T-helper 22 cell (primary cell): Measurements from ENCODE around the gene OTOGL.
"Not testable (repeated sequence)": the region's sequence is repeated elsewhere in the genome, so short reads cannot be mapped to it uniquely, and the experiment has no call there.

Experiments
- DNase-seq: peaks from one replicate; pipeline ENCODE4 v3.0.0-alpha.2; 2020; ENCODE audit warnings: low read depth

The OTOGL gene

GRCh38 chr12:80188576-80188975 lies 89.2 kb downstream of the OTOGL start:
- DNase-seq, result no peak

GRCh38 chr12:80189241-80189640 lies 89.9 kb downstream of the OTOGL start:
- no peak for DNase-seq

GRCh38 chr12:80190001-80190400 lies 90.7 kb downstream of the OTOGL start:
- no peak for DNase-seq

DNA sequence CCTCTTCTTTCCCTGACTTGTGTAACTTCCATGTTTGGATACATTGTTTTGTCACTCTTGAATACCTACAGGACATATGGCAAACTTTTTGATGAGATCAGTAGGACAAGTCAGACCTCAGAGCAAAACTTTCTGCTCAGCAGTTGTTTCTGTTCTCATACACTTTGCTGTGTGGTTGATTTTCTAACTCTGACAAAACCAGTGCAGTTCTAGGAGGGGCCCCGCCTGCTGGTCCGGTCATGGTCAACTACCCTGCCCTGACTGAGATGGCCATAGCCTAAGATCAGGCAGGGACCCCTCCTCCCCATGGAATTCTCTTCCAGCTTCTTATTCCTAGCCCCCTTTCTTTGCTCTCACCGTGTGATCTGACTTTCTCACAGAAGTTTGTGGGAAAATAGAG lies 92.8 kb downstream of the OTOGL start:
- DNase-seq, result no peak

DNA sequence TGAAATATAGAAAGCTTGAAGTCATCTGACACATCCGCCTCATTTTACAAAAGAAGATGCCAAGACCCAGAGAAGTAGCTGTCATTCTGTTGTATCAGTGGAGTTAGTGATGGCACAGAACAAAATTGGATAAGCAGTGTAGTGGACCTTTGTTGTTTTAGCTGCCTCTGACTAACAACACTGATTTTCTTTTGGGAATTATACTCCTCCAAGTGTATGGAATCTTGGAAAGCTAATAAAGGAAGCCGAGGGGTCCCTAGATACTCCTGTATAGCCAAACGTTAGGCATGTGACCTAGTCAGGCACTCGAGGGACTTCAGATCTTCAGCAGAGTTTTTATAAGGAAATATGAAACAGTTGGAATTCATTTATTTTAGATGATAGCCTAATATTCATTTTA lies 94.5 kb downstream of the OTOGL start:
- no peak for DNase-seq

- DNase-seq, result no peak
These were observed 95.9 kb downstream of the OTOGL start for GRCh38 chr12:80195074-80195726.

DNA sequence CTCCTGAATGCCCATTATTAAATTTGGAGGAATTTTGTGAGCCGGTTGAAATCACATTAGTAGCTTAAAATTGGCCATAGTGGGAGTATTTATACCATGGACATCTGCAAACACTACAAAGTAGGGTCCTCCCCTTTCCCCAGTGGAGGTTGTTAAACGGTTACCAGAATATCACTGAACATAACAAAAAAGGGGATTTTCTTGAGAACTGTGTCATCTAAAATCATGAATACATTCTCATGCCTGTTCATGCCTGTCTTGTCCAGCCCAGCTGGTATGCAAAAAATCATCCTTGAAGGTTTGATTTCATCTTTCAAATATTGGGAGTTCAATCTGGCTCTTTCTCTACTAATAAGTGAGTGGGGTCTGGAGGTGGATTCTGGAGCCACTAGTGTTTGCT lies 96.4 kb downstream of the OTOGL start:
- no peak for DNase-seq

DNA sequence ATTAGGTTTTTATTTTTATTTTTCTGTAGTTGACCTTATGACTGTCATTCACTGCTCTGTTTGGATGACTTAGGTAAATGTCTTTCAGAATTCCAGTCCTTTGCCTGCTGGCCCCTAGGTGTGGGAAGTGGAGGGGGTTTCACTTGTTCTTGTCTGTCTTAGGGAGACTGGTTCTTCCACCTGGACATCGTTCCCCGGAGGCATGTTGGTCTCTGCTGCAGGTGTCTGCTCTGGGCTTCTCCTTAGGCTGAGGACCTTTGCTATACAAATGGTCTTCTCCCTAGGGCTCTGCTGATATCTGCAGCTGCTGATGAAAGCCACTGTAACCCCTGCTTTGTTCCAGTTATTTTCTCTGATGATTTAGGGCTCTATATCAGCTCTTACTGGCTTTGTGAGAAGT lies 97.1 kb downstream of the OTOGL start:
- DNase-seq, result no peak

DNA sequence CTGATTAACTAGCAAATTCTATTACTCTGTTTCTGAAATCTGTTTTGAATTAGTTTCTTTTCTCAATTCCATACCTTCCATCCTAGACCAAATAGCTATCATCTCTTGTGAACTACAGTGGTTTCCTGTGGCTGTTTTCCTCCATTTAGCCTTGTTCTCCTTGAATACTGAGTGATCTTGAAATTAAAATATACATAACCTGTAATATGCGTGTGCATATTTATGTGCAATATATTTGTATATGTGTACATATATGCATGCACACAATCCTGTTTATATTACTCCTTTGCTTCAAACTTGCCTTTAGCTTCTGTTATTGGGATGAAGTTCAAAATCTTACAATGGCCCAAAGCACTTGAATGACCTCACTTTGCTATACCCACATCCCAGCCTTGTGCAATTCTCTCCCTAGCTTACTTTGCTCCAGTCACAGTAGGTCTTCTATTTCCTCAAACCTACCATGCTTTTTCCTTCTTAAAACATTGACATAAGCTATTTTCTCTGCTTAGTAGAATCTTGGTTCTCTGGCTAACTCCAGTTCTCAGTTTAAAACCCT lies 99.5 kb downstream of the OTOGL start:
- no peak for DNase-seq

DNA sequence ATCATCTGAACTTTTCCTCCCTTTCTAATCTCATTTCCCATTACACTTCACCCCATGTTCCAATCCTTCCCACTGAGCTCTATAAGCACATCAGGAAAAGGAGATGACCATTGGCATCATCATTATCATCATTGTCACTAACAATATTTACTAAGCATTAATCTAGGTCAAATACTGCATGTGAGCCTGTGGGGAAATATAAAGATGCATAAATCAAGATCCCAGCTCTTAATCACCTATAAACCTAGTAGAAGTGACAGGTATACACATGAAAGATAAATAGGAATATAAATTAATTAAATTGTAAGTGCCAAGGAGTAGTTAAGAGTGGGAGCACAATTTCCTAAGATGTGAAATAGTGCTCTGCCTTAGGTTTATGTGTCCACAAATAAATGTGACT lies 100.6 kb downstream of the OTOGL start:
- no peak for DNase-seq

- DNase-seq, result no peak
These were observed 101.1 kb downstream of the OTOGL start for GRCh38 chr12:80200414-80200813.

GRCh38 chr12:80201908-80202307 lies 102.6 kb downstream of the OTOGL start:
- DNase-seq, result no peak

GRCh38 chr12:80205960-80206359 lies 106.6 kb downstream of the OTOGL start:
- DNase-seq, result no peak

- DNase-seq, result no peak
These were observed 108.7 kb downstream of the OTOGL start for GRCh38 chr12:80208071-80208470.

- no peak for DNase-seq
These were observed 112.3 kb downstream of the OTOGL start for GRCh38 chr12:80211671-80212070.

- DNase-seq, result no peak
These were observed 113.8 kb downstream of the OTOGL start for GRCh38 chr12:80212938-80213645.

DNA sequence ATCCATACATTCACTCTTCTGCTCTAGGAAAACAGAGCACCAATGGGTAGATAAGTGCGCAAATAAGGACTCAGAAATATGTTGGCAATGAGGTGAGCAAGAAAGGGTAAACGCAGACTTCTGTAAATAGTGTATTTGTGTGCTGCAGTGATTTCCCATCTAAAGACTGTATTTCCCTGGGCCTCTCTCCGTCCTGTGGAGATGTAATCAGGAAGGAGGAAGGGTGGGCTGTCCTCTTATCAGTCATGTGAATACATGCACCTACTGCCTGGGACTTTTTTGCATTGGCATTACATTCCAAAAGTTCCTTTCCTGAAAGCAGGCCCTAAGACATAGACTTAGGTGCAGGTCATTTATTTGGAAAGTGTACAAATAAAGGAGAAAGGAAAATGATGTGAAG lies 114.5 kb downstream of the OTOGL start:
- no peak for DNase-seq

DNA sequence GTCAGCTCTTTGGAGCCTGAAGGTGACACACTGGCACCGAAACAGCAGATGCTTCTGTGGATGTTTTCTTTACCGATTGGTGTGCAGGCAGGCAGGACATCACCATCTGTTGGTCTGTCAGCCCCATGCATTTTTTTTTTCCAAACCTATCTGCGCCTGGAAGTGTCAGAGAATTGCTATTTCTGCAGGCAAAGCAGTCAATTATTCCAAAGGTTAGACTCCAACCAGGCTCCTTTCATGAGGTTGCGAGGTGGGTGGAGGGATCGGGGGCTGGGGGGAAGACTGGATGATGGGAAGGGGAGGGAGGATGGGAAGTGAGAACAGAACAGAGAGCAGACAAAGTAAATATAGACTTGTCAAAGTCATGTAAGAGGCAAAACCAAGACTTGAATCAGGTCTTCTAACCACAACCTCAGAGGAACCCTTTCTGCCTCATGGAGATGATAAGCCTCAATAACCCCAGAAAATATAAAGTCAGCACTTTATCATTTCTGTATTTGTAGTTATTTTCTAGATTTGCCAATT lies 117.7 kb downstream of the OTOGL start:
- no peak for DNase-seq

DNA sequence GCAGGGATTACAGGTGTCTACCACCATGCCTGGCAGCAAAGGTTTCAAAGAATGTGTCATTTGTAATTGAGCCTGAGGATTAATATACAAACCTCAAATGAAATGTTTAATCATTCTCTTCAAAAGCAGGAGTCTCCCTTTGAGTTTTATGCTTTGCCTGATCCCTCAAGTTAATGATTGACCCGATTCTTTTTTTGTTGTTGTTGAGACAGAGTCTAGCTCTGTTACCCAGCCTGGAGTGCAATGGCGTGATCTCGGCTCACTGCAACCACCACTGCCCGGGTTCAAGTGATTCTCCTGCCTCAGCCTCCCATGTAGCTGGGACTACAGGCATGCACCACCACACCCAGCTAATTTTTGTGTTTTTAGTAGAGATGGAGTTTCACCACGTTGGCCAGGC lies 119.6 kb downstream of the OTOGL start:
- not testable (repeated sequence) for DNase-seq

DNA sequence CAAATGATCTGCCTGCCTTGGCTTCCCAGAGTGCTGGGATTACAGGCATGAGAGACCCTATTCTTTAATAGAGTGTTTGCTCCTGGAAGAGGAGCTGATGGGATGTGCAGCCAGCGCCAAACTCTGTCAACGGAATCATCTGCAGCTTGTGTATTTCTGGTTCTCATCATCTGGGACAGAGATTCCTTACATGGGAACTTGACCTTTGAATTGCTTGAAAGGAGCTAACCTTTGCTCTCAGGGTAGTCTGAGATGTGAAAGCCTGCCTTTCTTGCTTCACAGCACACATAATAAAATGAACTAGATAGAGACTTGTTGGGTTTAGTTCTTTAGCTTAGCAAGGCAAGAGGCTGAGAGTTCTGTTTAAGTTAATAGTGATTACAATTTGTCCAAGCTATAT lies 120.0 kb downstream of the OTOGL start:
- DNase-seq, result no peak

GRCh38 chr12:80222261-80222660 lies 122.9 kb downstream of the OTOGL start:
- no peak for DNase-seq

DNA sequence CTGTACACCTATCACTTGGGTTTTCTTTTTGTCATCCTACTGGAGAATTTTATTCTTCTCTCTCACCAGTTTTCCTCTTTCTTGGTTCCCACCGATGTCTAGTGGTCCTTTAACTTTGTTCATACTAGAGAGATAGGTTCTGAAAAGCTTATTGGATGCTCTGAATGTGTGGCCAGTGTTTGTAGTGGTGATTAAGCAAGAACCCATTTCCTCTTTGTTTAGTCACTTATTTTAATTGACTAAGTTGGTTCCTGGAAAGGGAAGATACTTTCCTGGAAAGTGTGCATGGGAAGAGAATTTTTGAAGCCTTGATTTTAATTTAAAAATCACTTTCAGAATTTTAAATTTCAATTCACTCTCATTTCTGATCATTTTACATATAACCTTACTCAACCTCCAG lies 127.2 kb downstream of the OTOGL start:
- no peak for DNase-seq

DNA sequence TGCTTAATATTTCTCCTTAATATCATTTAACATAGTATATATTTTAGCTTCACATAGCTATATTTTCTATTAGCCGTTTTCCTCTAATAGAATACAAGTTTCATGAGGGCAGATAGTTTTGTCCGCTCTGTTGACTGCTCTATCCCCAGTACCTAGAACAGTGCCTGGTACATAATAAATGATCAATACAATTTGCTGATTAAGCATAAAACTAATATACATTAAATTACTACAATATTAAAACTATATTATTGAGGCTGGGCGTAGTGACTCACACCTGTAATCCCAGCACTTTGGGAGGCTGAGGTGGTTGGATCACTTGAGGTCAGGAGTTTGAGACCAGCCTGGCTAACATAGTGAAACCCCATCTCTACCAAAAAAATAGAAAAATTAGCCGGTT lies 128.6 kb downstream of the OTOGL start:
- not testable (repeated sequence) for DNase-seq
